HepG2 (cell line): Measurements from ENCODE around the gene KIF3A.

Experiments used
- CCAR2 ChIP-seq: fragments of 200-400 bp; formaldehyde crosslinking; optimal IDR thresholded peaks from 2 replicates; pipeline ENCODE3; 2018; ENCODE audit warnings: low read depth, mild to moderate bottlenecking, low read length, moderate library complexity
- JUN ChIP-seq: sonication (generic); formaldehyde crosslinking; IDR thresholded peaks from 2 replicates; pipeline ENCODE4 v1.4.0; 2020; ENCODE audit warnings: mild to moderate bottlenecking, missing genetic modification reagents
- MTA1 ChIP-seq: sonication (generic); formaldehyde crosslinking; IDR thresholded peaks from 2 replicates; pipeline ENCODE4 v1.4.0; 2020; ENCODE audit warnings: missing genetic modification reagents, mild to moderate bottlenecking, borderline replicate concordance
- POLR2A ChIP-seq, 2 experiments: IDR thresholded peaks; 2 replicates each; pipeline ENCODE4 v1.6.1; 2011; ENCODE audit warnings: low read depth in 2 of 2, low read length in 2 of 2, mild to moderate bottlenecking in 1 of 2, moderate library complexity in 1 of 2; ENCODE audit not compliant: insufficient read depth in 1 of 2
- RAD21 ChIP-seq: fragments of 450-650 bp; formaldehyde crosslinking; IDR thresholded peaks from 2 replicates; pipeline ENCODE4 v1.5.0; 2020; ENCODE audit warnings: mild to moderate bottlenecking
- ZZZ3 ChIP-seq: sonication (generic); formaldehyde crosslinking; IDR thresholded peaks from 2 replicates; pipeline ENCODE4 v1.4.0; 2020; ENCODE audit warnings: missing genetic modification reagents, mild to moderate bottlenecking, borderline replicate concordance
- TF ChIP-seq, protein P1 (sequence below): sonication (generic); formaldehyde crosslinking; IDR thresholded peaks from 2 replicates; pipeline ENCODE4 v1.4.0; 2020; ENCODE audit warnings: missing genetic modification reagents
- TF ChIP-seq, protein P2 (sequence below): sonication (generic); formaldehyde crosslinking; IDR thresholded peaks from 2 replicates; pipeline ENCODE4 v1.5.0; 2020; ENCODE audit warnings: mild to moderate bottlenecking, missing genetic modification reagents, moderate library complexity

DNA sequence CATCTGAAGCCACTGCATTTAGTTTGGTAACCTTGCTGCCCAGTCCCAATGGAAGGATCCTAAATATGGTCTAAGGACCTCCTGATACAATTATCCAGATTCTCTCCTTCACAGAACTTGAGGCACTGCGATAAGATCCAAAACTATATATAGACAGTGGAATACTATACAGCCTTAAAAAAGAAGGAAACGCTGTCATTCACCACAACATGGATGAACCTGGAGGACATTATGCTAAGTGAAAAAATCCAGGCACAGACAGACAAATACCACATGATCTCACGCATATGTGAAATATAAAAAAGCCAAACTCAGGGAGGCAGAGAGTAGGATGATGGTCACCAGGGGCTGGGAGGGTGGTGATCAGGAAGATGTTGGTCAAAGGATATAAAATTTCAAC is 66.3 kb downstream of the KIF3A start:
- TF ChIP-seq, protein P1, sequence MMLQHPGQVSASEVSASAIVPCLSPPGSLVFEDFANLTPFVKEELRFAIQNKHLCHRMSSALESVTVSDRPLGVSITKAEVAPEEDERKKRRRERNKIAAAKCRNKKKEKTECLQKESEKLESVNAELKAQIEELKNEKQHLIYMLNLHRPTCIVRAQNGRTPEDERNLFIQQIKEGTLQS (CRISPR knock-in tag): no peak
- no peak for TF ChIP-seq RAD21 (CRISPR knock-in tag)
- no peak for TF ChIP-seq MTA1 (CRISPR knock-in tag)
- no peak for TF ChIP-seq POLR2A (IDR thresholded peaks at IDR 0.05; ENCODE audit: insufficient read depth in 1 of 2, low read depth in 2 of 2, low read length in 2 of 2)
- no peak for TF ChIP-seq ZZZ3 (CRISPR knock-in tag)
- no peak for TF ChIP-seq CCAR2
- no peak for TF ChIP-seq JUN
- TF ChIP-seq, protein P2, sequence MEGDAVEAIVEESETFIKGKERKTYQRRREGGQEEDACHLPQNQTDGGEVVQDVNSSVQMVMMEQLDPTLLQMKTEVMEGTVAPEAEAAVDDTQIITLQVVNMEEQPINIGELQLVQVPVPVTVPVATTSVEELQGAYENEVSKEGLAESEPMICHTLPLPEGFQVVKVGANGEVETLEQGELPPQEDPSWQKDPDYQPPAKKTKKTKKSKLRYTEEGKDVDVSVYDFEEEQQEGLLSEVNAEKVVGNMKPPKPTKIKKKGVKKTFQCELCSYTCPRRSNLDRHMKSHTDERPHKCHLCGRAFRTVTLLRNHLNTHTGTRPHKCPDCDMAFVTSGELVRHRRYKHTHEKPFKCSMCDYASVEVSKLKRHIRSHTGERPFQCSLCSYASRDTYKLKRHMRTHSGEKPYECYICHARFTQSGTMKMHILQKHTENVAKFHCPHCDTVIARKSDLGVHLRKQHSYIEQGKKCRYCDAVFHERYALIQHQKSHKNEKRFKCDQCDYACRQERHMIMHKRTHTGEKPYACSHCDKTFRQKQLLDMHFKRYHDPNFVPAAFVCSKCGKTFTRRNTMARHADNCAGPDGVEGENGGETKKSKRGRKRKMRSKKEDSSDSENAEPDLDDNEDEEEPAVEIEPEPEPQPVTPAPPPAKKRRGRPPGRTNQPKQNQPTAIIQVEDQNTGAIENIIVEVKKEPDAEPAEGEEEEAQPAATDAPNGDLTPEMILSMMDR (CRISPR knock-in tag): no peak
